HAP-1 (cell line): ENCODE measurements around the gene CCDC183.

Experiments used
- DNase-seq, 2 experiments: peaks; one replicate each; pipeline ENCODE4 v3.0.0-alpha.2; 2016 to 2020; ENCODE audit warnings: low spot score in 2 of 2
- H3K27me3 ChIP-seq: fragments of 250-450 bp; sonication (Bioruptor Pico); 2 replicates; pipeline ENCODE4 v1.5.1; 2020; ENCODE audit warnings: low read depth, mild to moderate bottlenecking, moderate library complexity
- H3K36me3 ChIP-seq: fragments of 250-450 bp; sonication (Bioruptor Pico); replicated peaks from 2 replicates; pipeline ENCODE4 v1.5.1; 2020; ENCODE audit warnings: mild to moderate bottlenecking
- H3K4me1 ChIP-seq: fragments of 250-450 bp; sonication (Bioruptor Pico); 2 replicates; pipeline ENCODE4 v1.5.1; 2020; ENCODE audit warnings: mild to moderate bottlenecking
- H3K4me3 ChIP-seq: fragments of 250-450 bp; sonication (Bioruptor Pico); 2 replicates; pipeline ENCODE4 v1.5.1; 2020; ENCODE audit warnings: mild to moderate bottlenecking, moderate library complexity
- H3K9me3 ChIP-seq: fragments of 250-450 bp; sonication (Bioruptor Pico); 2 replicates; pipeline ENCODE4 v1.5.1; 2020; ENCODE audit warnings: mild to moderate bottlenecking, moderate library complexity
- in situ Hi-C: fragments of 300-500 bp; cut with MboI; formaldehyde crosslinking; loops from 3 replicates; pipeline ENCODE4 v1.14.3; 2020; ENCODE audit warnings: low sequenced_read_pairs, inconsistent platforms, mixed read lengths

The CCDC183 gene

GRCh38 chr9:136796238-136796774, at the start of gene CCDC183:
TSS of gene CCDC183 (plus strand) at chr9:136796338. CDS start at chr9:136796398, 60 bp downstream.
- no peak for DNase-seq
- Histone ChIP-seq H3K4me1 (peaks cover 12% of the 10 kb centered on the region), H3K27me3 (no peaks in the 10 kb centered on the region), H3K36me3 (no peaks in the 10 kb centered on the region), H3K4me3 (no peak within 1 kb of the TSS), H3K9me3 (no peaks in the 10 kb centered on the region)
- in situ Hi-C loops = loop anchor here (25.0 kb wide), 1 partner anchor 441 kb away; the partner anchor contains the start of genes CYSRT1, RNF224, SLC34A3 and TUBB4B

- no peak overlapping the region for H3K4me3 ChIP-seq
- H3K4me1 ChIP-seq = no peaks in the 10 kb centered on the region
- H3K27me3 ChIP-seq = peaks cover 11% of the 10 kb centered on the region
- DNase-seq = no peak
- peaks cover 6% of the 10 kb centered on the region for H3K9me3 ChIP-seq
- no peaks in the 10 kb centered on the region for H3K36me3 ChIP-seq
- in situ Hi-C loops = no loop called here
These were observed 49.5 kb upstream of the CCDC183 start for GRCh38 chr9:136746621-136747020.

GRCh38 chr9:136747161-136748060, 48.7 kb upstream of the CCDC183 start:
- DNase-seq = no peak
- Histone ChIP-seq H3K4me3 (no peak overlapping the region), H3K36me3 (no peaks in the 10 kb centered on the region), H3K27me3 (peaks cover 5% of the 10 kb centered on the region), H3K4me1 (no peaks in the 10 kb centered on the region), H3K9me3 (peaks cover 11% of the 10 kb centered on the region)
- in situ Hi-C loops = no loop called here

GRCh38 chr9:136748201-136748600, 47.9 kb upstream of the CCDC183 start, which contains the start of gene LCN6:
TSS of gene LCN6 (minus strand) at chr9:136748525. CDS start at chr9:136748483, 42 bp downstream.
- DNase-seq = no peak
- no peak within 1 kb of the TSS for H3K4me3 ChIP-seq
- H3K4me1 ChIP-seq = no peaks in the 10 kb centered on the region
- peaks cover under 1% of the 10 kb centered on the region; the same call in 1 of the 2 replicates for H3K27me3 ChIP-seq
- in situ Hi-C loops = no loop called here
- peaks cover 11% of the 10 kb centered on the region for H3K9me3 ChIP-seq
- H3K36me3 ChIP-seq = no peaks in the 10 kb centered on the region

- Histone ChIP-seq H3K4me3 (no peak overlapping the region), H3K27me3 (no peaks in the 10 kb centered on the region; the same call in 1 of the 2 replicates), H3K9me3 (peaks cover 11% of the 10 kb centered on the region), H3K36me3 (no peaks in the 10 kb centered on the region), H3K4me1 (no peaks in the 10 kb centered on the region)
- in situ Hi-C loops = no loop called here
- DNase-seq = no peak
These were observed 47.2 kb upstream of the CCDC183 start for GRCh38 chr9:136748666-136749611.

- Histone ChIP-seq H3K27me3 (no peaks in the 10 kb centered on the region; the same call in 1 of the 2 replicates), H3K9me3 (peaks cover 13% of the 10 kb centered on the region), H3K4me1 (no peaks in the 10 kb centered on the region), H3K4me3 (no peak overlapping the region), H3K36me3 (no peaks in the 10 kb centered on the region)
- in situ Hi-C loops = no loop called here
- no peak for DNase-seq
These were observed 45.6 kb upstream of the CCDC183 start for GRCh38 chr9:136750526-136750925.

- no peaks in the 10 kb centered on the region for H3K36me3 ChIP-seq
- no peak for DNase-seq
- peaks cover 14% of the 10 kb centered on the region for H3K9me3 ChIP-seq
- in situ Hi-C loops = no loop called here
- no peaks in the 10 kb centered on the region for H3K4me1 ChIP-seq
- H3K4me3 ChIP-seq = no peak overlapping the region
- H3K27me3 ChIP-seq = no peaks in the 10 kb centered on the region; the same call in 1 of the 2 replicates
These were observed 44.9 kb upstream of the CCDC183 start for GRCh38 chr9:136751244-136751643.

- H3K9me3 ChIP-seq = peaks cover 16% of the 10 kb centered on the region
- H3K4me1 ChIP-seq = no peaks in the 10 kb centered on the region
- H3K4me3 ChIP-seq = no peak overlapping the region
- DNase-seq = no peak
- no peaks in the 10 kb centered on the region for H3K36me3 ChIP-seq
- in situ Hi-C loops = no loop called here
- H3K27me3 ChIP-seq = no peaks in the 10 kb centered on the region; the same call in 1 of the 2 replicates
These were observed 44.3 kb upstream of the CCDC183 start for GRCh38 chr9:136751814-136752213.

- Histone ChIP-seq H3K27me3 (no peaks in the 10 kb centered on the region; the same call in 1 of the 2 replicates), H3K36me3 (no peaks in the 10 kb centered on the region), H3K4me1 (no peaks in the 10 kb centered on the region), H3K4me3 (no peak overlapping the region), H3K9me3 (peaks cover 16% of the 10 kb centered on the region)
- in situ Hi-C loops = no loop called here
- DNase-seq = no peak
These were observed 42.6 kb upstream of the CCDC183 start for GRCh38 chr9:136753371-136754058.

GRCh38 chr9:136754059-136754572, 42.0 kb upstream of the CCDC183 start:
- in situ Hi-C loops = no loop called here
- DNase-seq = no peak
- no peak overlapping the region for H3K4me3 ChIP-seq
- H3K4me1 ChIP-seq = no peaks in the 10 kb centered on the region
- H3K9me3 ChIP-seq = peaks cover 16% of the 10 kb centered on the region
- H3K27me3 ChIP-seq = no peaks in the 10 kb centered on the region; the same call in 1 of the 2 replicates
- H3K36me3 ChIP-seq = no peaks in the 10 kb centered on the region

- in situ Hi-C loops = no loop called here
- Histone ChIP-seq H3K4me1 (no peaks in the 10 kb centered on the region), H3K9me3 (peaks cover 16% of the 10 kb centered on the region), H3K36me3 (no peaks in the 10 kb centered on the region), H3K27me3 (no peaks in the 10 kb centered on the region; the same call in 1 of the 2 replicates), H3K4me3 (no peak overlapping the region)
- DNase-seq = no peak
These were observed 41.4 kb upstream of the CCDC183 start for GRCh38 chr9:136754626-136755301.
